ELF-1 (cell line): Measurements from ENCODE around the gene TMEM94.
"Not testable (repeated sequence)": the region's sequence is repeated elsewhere in the genome, so short reads cannot be mapped to it uniquely, and the experiment has no call there.

Source experiments
- DNase-seq: peaks from one replicate; pipeline ENCODE4 v3.0.0-alpha.2; 2016; ENCODE audit warnings: low read depth, low spot score

Gene TMEM94

DNA sequence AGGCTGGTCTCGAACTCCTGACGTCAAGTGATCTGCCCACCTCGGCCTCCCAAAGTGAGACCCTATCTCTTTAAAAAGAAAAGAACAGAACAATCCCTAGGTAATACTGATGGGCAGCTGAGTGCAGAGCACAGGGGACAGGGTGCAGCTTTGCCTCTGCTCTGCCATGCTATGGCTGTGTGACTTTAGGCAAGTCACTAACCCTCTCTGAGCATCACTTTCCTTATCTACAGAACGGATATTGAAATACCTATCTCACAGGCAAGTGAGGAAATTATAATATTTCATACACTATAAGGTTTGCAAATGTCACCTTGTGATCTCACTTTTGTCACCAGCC, 54.8 kb downstream of the TMEM94 start:
- no peak for DNase-seq

DNA sequence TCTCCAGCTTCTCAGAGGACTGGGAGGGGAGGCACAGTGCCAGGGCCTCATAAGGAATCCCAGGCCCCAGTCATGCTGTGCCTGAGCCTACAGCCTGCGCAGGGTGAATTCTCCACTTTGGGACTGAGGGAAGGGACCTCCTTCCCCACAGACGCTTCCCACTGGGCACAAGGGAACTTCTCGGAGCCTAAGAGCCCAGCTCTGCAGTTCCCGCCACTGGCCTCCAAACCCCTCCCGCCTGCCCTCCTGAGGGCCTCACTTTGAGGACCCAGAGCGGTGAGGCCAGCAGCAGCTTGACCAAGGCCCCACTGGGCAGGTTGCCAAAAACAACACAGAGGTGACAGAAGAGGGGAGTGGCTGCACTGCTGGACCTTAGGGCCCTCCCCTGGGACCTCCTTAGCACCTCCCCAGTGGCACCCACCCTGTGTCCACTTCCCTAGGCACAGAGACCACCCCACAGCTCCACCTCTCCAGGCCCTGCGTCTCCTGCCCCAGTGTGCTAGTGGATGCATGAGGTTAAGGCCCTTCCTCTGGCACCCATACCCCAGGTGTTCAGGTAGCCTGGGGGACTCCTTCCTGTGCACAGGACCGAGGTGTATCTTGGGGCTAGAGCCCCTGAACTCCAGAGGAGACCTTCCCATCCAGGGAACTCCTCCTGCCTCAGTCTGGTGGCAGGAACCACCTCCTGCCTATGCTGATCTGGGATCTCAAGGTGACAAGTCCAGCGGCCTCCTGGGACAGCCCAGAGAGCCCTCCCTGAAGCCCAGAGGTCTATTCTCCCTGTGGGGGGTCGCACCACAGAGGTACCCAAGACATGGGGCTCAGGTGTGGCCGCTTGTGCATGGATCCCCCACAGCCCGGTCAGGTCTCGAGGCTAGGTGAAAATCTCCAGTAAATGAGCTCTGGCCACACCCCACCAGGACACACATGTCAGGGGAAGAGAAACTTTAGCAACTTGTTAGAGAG, 55.5 kb downstream of the TMEM94 start:
- DNase-seq, result no peak

DNA sequence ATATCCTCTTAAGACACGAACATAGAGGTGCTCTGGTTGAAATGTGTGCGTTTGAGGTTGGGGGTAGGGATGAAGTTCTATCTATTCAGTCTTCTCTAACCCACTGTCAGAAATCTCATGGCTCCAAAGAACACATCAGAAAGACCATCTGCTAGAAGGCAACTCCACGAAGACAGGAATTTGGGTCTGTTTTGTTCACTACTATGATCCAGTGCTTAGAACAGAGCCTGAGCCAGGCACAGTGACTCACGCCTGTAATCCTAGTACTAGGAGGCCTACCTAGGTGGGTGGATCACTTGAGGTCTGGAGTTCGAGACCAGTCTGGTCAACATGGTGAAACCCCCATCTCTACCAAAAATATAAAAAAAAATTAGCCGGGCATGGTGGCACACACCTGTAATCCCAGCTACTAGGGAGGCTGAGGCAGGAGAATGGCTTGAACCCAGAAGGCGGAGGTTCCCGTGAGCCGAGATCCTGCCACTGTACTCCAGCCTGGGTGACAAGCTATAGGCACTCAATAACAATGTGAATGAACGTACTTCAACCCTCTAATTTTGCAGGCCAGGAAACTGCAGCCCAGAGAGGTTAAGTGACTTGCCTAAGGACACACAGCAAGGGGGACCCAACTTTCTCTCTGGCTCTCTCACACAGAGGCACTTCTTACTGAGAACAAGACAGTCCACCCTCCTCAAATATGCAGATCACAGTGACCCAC, 56.6 kb downstream of the TMEM94 start:
- DNase-seq, result peak; percentile 44

DNA sequence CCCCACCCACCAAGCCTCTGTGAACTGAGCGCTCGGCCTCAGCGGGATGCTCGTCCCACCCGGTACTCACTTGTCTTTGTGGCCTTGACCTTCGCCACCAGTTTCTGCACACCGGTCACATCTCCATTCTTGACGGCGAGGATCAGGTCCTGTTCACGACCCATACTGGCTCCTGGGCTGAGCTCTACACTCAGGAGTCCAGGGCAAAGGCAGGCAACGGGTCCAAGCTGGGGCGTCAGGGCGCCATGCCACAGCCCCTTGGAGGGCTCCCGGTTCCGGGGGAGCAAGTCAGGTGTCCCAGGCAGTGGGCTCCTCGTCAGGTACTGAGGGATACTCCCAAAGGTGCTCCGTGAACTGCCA, 57.2 kb downstream of the TMEM94 start:
- DNase-seq, result no peak

DNA sequence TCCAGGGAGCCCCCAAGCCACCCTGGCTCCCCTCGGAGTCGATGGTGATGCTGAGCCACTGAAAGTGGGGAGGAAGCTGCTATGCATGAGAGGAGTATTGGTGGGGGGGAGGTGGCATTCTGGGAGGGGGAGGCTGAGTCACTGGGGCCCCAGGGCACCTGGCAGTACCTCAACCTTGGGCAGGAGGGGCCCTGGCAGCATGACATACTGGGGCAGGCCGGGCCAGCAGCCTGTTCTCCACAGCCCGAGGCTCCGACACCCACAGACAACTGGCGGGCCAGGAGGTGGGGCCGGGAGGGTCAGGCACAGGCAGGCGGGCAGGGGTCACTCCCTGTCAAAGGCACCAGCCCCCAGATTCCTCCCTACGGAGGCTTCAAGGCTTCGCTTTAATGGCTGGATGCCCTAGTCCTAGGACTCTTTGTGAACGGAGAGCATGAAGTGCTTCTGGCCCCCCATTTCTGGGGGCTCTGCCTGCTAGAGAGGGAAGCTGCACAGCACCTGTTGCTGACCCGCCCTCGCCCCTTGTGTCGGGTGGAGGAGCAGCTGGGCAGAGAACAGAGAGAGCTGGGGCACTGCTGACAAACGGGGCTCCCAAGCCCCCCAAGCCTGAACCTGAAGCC, 58.0 kb downstream of the TMEM94 start:
- DNase-seq, result no peak

DNA sequence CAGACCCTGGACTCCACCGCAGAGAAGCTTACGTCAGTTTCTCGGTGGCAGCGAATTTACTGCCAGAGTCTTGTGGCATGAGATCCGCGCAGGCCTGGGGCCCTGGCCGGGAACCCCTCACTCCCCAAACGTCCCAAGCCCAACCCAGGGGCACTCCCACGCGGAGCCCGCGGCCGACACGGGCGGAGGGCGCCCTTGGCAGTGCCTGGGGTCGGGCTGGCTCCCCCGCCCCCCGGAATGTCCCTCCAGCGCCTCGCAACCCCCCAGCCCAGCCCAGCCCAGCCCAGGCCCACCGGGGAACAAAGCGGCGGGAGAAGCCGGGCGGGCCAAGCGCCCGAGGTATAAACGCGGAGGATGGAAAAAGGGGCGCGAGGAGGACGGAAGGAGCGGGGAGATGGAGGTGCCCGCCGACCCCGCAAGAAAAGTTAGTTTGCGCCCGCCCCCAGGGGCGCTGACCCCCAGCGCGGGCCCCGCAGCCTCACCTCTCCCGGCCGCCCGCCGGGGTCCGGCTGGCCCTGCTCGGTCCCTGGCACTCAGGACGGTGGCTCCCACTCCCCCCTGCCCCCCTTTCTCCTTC, 58.6 kb downstream of the TMEM94 start:
- peak; percentile 33 for DNase-seq

DNA sequence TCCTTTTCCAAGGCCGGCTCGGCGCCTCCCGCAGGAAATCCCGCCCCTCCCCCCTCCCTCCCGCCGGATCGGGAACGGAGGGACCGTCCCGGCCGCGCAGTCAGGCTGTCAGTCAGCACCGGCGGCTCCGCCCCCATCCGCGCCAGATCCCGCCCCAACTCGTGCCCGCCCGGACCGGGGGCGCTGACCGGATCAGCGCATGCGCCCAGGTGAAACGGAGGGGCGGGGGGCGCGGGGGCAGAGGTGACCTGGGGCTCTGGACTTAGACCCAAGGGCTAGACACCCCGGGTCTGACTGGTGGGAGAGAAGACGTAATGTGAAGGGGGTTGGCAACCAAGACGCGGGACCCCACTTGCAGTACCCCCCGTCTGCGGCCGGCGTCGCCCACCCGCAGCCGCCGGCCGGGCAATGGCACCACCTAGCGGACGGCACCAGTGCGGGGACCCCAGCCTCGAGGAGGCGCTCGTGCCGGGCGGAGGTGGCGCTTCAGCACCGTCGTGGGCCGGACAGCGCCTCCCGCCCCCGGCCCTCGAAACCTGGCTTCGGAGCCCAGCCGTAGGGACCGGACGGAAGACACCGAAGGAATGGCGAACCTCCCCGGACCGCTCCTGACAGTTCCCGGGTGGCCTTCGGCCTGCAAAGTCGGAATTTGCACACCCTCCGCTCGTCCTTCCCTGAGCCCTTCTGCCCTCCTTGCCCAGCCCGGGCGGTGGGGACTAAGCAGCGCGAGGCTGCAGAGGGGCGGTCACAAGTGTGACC, 59.2 kb downstream of the TMEM94 start, which contains the start of gene CASKIN2:
Gene CASKIN2 (minus strand): TSS at position 42 of the 759 bp plus-strand sequence. CDS start 1,733 bp downstream, outside the sequence.
- peak; percentile 95 for DNase-seq

DNA sequence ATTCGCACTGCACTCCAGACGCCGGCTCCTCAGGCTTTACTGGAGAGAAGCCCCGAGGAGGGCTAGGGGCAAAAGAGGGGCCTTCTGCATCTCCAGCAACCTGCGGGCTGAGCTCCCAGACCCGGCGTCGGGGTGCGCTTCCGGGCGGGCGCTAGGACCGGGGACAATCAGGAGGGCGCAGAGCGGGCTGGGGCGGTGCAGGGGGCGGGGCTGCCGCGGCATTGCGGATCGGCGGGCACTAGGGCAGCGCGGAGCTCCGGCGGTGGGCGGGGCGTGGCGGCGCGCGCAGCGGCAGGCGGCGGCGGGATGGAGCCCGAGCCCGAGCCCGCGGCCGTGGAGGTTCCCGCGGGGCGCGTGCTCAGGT, 59.8 kb downstream of the TMEM94 start, which contains the start of gene TSEN54:
Gene TSEN54 (plus strand): TSS at position 274 of the 364 bp plus-strand sequence. CDS start 33 bp downstream, at position 307.
- DNase-seq, result peak; percentile 83

DNA sequence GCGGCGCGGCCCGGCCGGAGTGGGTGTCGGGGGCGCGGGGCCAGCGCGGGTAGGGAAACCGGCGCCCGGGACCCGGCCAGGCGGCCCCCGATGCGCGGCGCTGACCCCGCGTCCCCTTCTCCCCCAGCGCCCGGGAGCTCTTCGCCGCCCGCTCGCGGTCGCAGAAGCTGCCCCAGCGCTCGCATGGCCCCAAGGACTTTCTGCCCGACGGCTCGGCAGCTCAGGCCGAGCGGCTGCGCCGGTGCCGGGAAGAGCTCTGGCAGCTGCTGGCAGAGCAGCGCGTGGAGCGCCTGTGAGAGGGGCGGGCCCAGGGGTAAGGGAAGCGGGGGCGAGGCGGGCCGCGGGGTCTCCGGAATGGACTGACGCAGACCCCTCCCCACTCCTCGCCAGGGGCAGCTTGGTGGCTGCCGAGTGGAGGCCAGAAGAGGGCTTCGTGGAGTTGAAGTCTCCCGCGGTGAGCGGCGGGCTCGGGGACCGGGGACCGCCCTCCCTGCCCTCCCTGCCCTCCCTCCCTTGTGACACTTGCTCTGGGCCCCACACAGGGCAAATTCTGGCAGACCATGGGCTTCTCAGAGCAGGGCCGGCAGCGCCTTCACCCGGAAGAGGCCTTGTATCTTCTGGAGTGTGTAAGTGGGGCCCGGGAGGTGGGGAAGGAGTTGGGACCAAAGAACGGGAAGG, 60.3 kb downstream of the TMEM94 start:
- peak; percentile 35 for DNase-seq

DNA sequence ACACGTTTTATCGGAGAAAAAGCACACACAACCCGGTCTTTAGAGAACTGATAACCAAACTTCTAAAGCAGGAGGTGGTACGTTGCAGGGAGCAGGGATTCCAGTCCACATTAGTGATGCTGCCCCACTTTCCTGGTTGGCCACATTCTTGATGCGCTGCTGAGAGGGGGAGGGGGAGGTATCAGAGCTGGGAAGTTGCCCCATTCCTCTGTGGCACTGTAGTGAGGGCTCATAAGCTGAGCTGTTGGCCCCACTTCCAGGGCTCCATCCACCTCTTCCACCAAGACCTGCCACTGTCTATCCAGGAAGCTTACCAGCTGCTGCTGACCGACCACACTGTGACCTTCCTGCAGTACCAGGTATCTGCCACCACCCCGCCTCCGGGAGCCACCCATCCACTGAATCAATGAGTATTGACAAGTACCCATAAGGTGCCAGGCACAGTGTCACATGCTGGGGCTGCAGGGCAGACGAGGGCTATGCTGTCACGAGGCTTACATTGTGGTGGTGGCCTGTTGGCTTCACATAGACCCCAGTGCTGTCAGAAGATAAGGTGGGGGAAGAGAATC, 60.9 kb downstream of the TMEM94 start:
- DNase-seq, result no peak

DNA sequence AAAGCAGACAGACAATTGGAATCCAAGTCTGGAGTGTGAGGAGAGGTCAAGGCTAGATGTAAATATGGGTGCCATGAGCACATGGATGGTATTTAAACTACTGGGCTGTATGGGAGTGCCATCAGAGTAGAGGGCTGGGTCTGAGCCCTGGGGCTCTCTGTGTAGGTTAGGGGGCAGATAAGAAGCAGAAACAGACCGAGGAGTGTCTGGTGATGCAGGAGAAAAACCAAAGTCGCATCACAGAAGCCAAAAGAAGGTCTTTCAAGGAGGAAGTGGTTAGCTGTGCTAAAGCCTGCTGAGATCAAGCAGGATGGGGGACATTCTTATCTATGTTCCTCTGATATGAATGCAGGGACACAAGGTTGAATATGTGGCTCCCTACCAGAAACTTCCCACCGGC, 61.8 kb downstream of the TMEM94 start:
- DNase-seq, result no peak

DNA sequence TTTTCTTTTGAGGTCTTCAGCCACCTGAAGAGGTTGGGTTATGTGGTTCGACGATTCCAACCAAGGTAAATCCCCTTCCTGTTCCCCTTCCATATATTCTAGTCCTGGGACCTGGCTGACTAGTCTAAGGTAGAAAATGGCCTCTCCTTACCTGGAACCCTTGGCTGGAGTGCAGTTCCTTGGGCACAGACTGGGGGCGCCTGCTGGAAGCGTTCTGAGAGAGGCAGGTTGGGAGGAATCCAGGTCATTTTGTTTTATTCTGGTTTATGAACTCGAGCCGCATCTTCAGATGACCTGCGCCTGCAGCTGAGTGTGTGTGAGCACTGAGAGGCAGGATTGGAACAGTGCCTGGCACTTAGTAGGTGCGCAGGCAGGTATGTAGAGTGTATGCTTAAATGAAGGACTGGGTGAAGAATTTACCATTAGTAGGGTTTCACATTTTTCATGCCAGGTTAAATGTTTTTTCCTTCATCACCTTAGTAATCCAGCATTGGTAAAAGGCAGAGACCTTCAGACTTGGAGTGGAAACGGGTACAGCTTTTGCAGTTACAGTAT, 62.6 kb downstream of the TMEM94 start:
- no peak for DNase-seq

DNA sequence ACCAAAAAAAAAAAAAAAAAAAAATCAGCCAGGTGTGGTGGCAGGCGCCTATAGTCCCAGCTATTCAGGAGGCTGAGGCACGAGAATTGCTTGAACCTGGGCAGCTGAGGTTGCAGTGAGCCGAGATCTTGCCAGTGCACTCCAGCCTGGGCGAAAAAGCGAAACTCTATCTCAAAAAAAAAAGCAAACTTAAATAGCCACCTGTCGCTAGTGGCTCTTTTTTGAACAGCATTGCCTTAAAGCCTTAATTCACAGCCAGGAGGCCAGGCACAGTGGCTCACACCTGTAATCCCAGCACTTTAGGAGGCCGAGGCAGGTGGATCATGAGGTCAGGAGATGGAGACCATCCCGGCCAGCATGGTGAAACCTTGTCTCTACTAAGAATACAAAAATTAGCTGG, 64.0 kb downstream of the TMEM94 start:
- DNase-seq, result not testable (repeated sequence)

DNA sequence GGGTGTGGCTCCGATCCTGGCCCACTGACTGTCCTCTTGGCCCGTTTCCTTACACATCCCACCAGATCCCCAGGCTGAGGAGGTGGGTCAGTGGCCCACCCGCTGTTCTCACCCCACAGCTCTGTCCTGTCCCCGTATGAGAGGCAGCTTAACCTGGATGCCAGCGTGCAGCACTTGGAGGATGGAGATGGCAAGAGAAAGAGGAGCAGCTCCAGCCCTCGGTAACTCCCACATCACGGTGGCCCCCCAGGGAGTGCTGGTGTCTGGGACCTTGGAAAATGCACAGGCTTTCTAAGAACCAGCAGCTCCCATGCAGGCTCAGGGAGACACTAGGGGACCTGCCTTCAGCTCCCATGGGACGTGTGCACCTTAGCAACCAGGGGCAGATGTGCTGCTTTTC, 64.9 kb downstream of the TMEM94 start:
- no peak for DNase-seq

DNA sequence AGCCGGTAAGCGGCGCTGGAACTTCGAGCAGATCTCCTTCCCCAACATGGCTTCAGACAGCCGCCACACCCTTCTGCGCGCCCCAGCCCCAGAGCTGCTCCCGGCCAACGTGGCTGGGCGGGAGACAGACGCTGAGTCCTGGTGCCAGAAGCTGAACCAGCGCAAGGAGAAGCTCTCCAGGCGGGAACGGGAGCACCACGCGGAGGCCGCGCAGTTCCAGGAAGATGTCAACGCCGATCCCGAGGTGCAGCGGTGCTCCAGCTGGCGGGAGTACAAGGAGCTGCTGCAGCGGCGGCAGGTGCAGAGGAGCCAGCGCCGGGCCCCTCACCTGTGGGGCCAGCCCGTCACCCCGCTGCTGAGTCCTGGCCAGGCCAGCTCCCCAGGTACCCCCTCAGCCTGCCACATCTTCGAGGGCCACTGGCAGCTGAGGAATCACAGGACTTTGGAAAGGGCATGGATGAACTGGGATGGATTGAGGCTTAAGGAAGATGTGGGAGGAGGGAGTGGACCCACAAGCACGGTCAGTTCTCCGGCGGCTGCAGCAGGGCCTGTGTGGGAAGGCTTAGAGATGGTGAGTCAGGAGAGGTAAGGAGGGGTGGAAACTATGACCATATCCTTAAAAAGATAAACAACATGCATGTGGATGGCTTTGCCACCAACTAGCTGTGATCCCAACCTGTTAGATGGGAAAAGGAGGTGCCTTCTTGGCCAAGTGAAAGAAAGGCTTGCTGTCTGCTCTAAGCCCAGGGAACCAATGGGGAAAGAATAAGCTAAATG, 65.7 kb downstream of the TMEM94 start:
- DNase-seq, result no peak

DNA sequence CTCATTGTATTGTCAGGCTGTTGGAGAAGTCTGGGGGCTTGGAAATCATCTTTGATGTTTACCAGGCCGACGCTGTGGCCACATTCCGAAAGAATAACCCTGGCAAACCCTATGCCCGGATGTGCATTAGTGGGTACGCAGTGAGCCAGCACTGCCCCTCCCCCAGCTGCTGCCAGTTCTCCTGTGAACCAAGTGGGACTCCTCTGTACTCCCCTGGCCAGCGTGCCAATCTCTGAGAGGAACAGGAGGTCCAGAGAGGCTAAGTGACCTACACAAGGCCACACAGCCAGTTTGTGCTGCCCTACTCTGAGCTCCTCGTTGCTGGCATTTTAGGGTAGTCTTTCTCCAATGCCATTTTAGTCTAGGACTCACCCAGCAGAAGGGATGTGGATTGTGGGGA, 67.2 kb downstream of the TMEM94 start:
- DNase-seq, result no peak

DNA sequence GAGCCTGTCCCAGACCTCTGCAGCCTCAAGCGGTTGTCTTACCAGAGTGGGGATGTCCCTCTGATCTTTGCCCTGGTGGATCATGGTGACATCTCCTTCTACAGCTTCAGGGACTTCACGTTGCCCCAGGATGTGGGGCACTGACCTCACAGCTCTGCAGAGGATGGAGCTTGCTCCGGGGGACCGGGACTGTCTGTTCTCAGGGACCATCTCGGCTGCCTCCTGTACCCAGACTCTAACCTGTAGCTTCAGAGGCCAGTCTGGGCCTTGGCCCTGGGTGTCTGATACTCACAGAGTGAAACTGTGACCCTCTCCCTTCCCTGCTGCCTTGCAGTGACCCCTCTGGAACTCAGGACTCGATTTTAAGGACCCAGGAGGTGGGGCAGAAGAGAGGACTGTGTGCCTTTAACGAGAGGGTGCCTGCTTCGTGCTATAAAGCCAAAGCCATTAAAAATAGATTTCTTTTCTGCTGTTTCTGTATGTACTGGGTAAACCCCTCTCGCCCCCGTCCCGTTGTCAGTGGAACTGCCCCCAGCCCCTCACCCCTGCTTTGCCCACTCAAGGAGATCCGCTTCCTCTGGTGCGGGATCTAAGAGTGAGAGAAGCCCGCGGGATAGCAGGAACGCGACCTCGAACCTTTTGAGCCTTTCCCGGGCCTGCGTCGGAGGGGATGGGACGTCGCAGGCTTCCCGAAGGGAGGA, 68.0 kb downstream of the TMEM94 start:
- no peak for DNase-seq

DNA sequence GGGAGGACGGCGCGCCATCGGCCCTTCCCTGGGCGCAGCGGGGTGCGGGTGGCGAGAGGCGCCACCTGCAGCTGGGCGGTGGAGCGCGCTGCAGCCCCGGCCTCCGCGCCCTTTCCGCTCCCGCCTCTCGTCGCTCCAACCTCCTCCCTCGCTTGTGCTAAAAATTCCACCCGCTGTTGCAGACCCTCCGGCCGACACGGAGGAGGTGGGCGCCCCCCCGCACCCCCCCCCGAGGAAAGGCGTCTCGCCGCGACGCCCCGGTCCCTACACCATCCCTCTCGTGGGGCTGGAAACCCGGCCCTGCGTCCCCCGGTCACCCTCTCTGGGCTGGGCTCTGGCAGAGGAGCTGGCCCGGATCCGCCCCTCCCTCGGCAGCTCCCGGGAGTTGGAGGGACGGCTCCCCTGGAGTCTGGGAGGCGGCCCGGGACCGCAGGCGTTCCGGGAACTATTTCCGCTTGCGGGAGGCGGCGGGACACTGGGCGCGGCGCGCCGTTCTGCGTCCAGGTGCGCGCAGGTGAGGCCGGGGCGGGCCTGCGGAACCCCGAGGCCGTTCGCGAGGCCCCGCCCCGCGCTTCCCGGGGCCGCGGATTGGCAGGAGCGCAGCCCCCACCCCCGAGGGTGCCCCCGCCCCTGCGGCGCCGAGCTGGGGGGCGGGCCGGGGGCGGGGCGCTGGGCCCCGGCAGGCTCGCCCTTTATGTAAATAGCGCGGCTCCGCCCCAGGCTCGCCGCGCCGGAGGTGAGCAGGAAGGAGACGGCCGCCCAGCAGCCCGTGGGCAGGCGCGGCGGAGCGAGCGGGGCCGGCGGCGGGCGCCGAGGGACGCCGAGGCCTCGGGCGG, 68.8 kb downstream of the TMEM94 start, which contains the start of gene LLGL2:
Gene LLGL2 (plus strand): TSS at position 728 of the 836 bp plus-strand sequence. CDS start 17,730 bp downstream, outside the sequence.
- DNase-seq, result peak; percentile 89
